Heart right ventricle (tissue), 16 donors: ENCODE results near the gene COL23A1. TPM values are rescaled to one million over a fixed set of nuclear protein-coding genes. Genes with fewer than 3 reads are reported as not detected.
A peak's percentile ranks its signal among the peaks of the same experiment; 100 is the strongest.

Source experiments
- ATAC-seq, 8 donors: fragments of 200-7000 bp; cut with Tn5 transposase; one replicate each; pipeline ENCODE4 v1.9.1; 2020; ENCODE audit warnings: mild to moderate bottlenecking in 8 of 8, moderate library complexity in 8 of 8, moderate number of reproducible peaks in 1 of 8
- DNase-seq, 2 donors: peaks; one replicate each; pipeline ENCODE4 v3.0.0-alpha.2; 2020
- H3K27ac ChIP-seq, 10 donors: fragments of 200-600 bp; sonication (generic) in 2 of 10; one replicate each; pipeline versions ENCODE4 v1.5.0 to v1.8.0; 2020 to 2022; ENCODE audit warnings: mild to moderate bottlenecking in 3 of 10
- H3K27me3 ChIP-seq, 7 donors: fragments of 200-600 bp; one replicate each; pipeline ENCODE4 v1.8.0; 2021 to 2022; ENCODE audit warnings: mild to moderate bottlenecking in 2 of 7
- H3K36me3 ChIP-seq, 9 donors: fragments of 200-600 bp; sonication (generic) in 1 of 9; one replicate each; pipeline versions ENCODE4 v1.5.0 to v1.8.0; 2020 to 2022; ENCODE audit warnings: mild to moderate bottlenecking in 2 of 9
- H3K4me1 ChIP-seq, 9 donors: fragments of 200-600 bp; sonication (generic) in 1 of 9; one replicate each; pipeline versions ENCODE4 v1.5.0 to v1.8.0; 2020 to 2022; ENCODE audit warnings: mild to moderate bottlenecking in 4 of 9
- H3K4me3 ChIP-seq, 10 donors: fragments of 200-600 bp; sonication (generic) in 2 of 10; one replicate each; pipeline versions ENCODE4 v1.5.0 to v1.8.0; 2020 to 2022; ENCODE audit warnings: mild to moderate bottlenecking in 7 of 10, moderate library complexity in 2 of 10
- H3K9me3 ChIP-seq, 11 donors: fragments of 200-600 bp in 10 of 11; sonication (generic) in 2 of 11; one replicate each; pipeline versions ENCODE4 v1.5.0 to v1.8.0; 2013 to 2022; ENCODE audit warnings: mild to moderate bottlenecking in 2 of 11, control low read depth in 1 of 11, moderate library complexity in 1 of 11
- WGBS, 2 donors: extraction: QIAGEN DNeasy Blood & Tissue Kit; methylation state at CpG; one replicate each; pipeline ENCODE4 v1.1.7; 2013; ENCODE audit warnings: inconsistent platforms in 1 of 2; 5-methylcytosine and 5-hydroxymethylcytosine counted together
- intact Hi-C, 10 donors: fragments of 100-400 bp; cut with DNase I; formaldehyde crosslinking; loops; one replicate each; pipeline versions ENCODE4 v1.11.1 to v1.14.2; 2022
- polyA plus RNA-seq, 2 donors: library from polyadenylated mRNA; stranded (reverse); fragments of 200-250 nt; gene quantifications; one replicate each; pipeline ENCODE4 v1.2.3, GENCODE V29; 2013
- total RNA-seq, 10 donors: library from RNA; stranded (reverse); fragmentation: NEBNext Ultra II Directional in 3 of 10; extraction: Animal tissue kit (Norgen Biotek cat#: 25700) in 3 of 10; gene quantifications; one replicate each; pipeline versions ENCODE4 v1.2.1 to v1.2.4, GENCODE V29; 2021 to 2023
- TF ChIP-seq, protein P1 (sequence below), 9 donors: fragments of 200-600 bp; sonication (generic) in 2 of 9; IDR thresholded peaks; one replicate each; pipeline versions ENCODE4 v1.5.0 to v1.8.0; 2021 to 2022; ENCODE audit warnings: antibody characterized with exemption in 9 of 9, mild to moderate bottlenecking in 5 of 9, moderate library complexity in 1 of 9
- donor health status: Arrhythmogenic right ventricular cardiomyopathy.
- donor health status: ischemic (EF 13 %, LVEDD 7.1; RV severe dilation, severe dysfunction).
- donor health status: healthy with polysubstance abuse.
- donor health status: DM: no; HTN: yes; CAD: no.
- donor health status: DM: no; HTN: no; CAD: no.
- donor health status: ischemic (EF 25% LVEDD 6.9; RV normal size, moderate dysfunction).
- donor health status: ischemic (EF 25% LVEDD 5.7; RV mildly dilated, moderate dysfunction).
- donor health status: healthy.
- donor health status: DM: yes; HTN: yes; CAD: no.
- donor health status: Ischemic cardiomyopathy.
- donor health status: ischemic (EF 35%, LVEDD 5.7; RV mildly dilated, moderate dysfunction).
- donor health status: nonischemic (EF 11% LVEDD 7.7; RV severe dilation, severe dysfunction).
- donor health status: DM: yes; HTN: yes; CAD: no.
- donor health status: PGD.
- donor health status: ischemic (EF 29% LVEDD 5.4; RV normal size, mild dysfunction).
- donor health status: nonischemic (EF 23%, LVEDD 6.1; RV moderate dilation, normal function).

COL23A1 gene
- total and polyA plus RNA-seq, 12 donors: 8.9 to 29.0 (median 16.2) TPM

- 55 to 57% methylated on average over 12 of the region's 12 CpGs for WGBS, 2 donors
- H3K36me3 ChIP-seq: peaks cover 0 to 60% (median 38%) of the 10 kb centered on the region in 9 donors
These were observed 383.8 kb downstream of the COL23A1 start for GRCh38 chr5:178206166-178207101.

DNA sequence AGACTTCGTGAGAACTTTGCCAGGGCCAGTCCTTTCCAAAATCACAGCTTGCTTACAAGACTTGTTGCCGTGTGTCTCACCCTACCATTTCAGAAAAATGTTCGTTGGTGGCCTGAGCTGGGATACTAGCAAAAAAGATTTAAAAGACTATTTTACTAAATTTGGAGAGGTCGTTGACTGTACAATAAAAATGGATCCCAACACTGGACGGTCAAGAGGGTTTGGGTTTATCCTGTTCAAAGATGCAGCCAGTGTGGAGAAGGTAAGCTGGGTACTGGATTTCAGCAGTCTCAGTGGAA is 384.5 kb downstream of the COL23A1 start:
- TF ChIP-seq, protein P1, sequence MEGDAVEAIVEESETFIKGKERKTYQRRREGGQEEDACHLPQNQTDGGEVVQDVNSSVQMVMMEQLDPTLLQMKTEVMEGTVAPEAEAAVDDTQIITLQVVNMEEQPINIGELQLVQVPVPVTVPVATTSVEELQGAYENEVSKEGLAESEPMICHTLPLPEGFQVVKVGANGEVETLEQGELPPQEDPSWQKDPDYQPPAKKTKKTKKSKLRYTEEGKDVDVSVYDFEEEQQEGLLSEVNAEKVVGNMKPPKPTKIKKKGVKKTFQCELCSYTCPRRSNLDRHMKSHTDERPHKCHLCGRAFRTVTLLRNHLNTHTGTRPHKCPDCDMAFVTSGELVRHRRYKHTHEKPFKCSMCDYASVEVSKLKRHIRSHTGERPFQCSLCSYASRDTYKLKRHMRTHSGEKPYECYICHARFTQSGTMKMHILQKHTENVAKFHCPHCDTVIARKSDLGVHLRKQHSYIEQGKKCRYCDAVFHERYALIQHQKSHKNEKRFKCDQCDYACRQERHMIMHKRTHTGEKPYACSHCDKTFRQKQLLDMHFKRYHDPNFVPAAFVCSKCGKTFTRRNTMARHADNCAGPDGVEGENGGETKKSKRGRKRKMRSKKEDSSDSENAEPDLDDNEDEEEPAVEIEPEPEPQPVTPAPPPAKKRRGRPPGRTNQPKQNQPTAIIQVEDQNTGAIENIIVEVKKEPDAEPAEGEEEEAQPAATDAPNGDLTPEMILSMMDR (IDR thresholded peaks at IDR 0.05): no peak
- Histone ChIP-seq H3K9me3 (no peaks in the 10 kb centered on the region), H3K27ac (peak overlapping the region in 9 of 10 donors; percentile 88 to 98 (median 95)), H3K4me1 (peaks cover 13 to 40% (median 30%) of the 10 kb centered on the region in 9 donors), H3K36me3 (peaks cover 0 to 53% (median 32%) of the 10 kb centered on the region in 9 donors), H3K4me3 (peak overlapping the region; percentile 70 to 100 (median 85)), H3K27me3 (no peaks in the 10 kb centered on the region)
- no peak for ATAC-seq
- 10 to 13% methylated on average over 5 of the region's 5 CpGs for WGBS, 2 donors
- intact Hi-C loops: loop anchor here in 2 of 10 donors (2.0 kb wide), 2 partner anchors 25 to 27 kb away; partner anchors contain the start of gene PHYKPL (in 1 of the 2)
- DNase-seq: no peak

More at GRCh38 chr5:178206166-178207101, 383.8 kb downstream of the COL23A1 start:
- Histone ChIP-seq H3K27me3 (no peaks in the 10 kb centered on the region), H3K9me3 (no peaks in the 10 kb centered on the region), H3K27ac (peak overlapping the region in 6 of 10 donors; percentile 88 to 98 (median 96)), H3K4me3 (peak overlapping the region in 8 of 10 donors; percentile 70 to 96 (median 81)), H3K4me1 (peaks cover 13 to 40% (median 30%) of the 10 kb centered on the region in 9 donors)
- ATAC-seq (no peak), DNase-seq (no peak)
- TF ChIP-seq, protein P1 (IDR thresholded peaks at IDR 0.05): no peak
- intact Hi-C loops: no loop called here

DNA sequence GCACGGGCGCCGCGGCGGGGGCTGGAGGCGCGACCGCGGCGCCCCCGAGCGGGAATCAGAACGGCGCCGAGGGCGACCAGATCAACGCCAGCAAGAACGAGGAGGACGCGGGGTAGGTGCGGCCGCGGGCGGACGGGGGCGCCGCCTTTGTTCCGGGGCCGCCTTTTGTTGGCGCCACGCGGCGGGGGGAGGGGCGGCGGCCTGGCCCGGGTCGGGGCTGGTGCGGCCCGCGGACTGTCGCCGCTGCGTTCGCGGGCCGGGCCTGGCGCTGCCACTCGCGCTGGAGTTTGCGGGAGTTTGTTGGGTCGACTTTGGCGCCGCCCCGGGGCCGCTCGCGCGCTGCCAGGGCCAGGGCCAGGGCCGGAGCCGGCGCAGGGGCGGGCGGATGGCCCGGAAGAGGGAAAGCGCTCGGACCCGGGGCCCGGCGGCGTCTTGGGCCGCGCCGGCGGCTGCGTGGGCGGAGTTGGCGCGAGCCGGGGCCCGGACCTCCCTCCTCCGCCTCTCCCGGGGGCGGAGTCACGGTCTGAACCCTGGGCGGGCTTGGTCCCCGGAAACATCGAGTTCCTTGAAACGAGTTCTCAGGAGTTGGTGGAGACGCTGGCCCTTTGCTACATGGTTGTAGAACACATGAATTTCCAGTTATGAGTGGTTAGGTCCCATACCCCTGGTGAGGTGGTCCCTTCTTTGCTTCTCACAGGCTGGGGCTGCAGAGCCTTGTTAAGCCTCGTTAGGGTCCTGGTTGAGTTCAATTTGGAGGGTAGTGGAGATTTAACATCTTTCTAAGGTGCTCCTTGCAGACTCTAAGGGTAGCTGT is 385.1 kb downstream of the COL23A1 start:
- Histone ChIP-seq H3K27ac (peak overlapping the region; percentile 88 to 98 (median 95)), H3K36me3 (peaks cover 0 to 47% (median 28%) of the 10 kb centered on the region in 9 donors), H3K4me1 (peaks cover 13 to 40% (median 30%) of the 10 kb centered on the region in 9 donors), H3K27me3 (no peaks in the 10 kb centered on the region), H3K9me3 (no peaks in the 10 kb centered on the region), H3K4me3 (peak overlapping the region; percentile 70 to 100 (median 85))
- TF ChIP-seq, protein P1 (IDR thresholded peaks at IDR 0.05): peak in 1 of 9 donors; percentile 14
- intact Hi-C loops: loop anchor here in 3 of 10 donors (1.0 to 2.0 kb wide), 3 partner anchors 26 to 28 kb away; partner anchors contain the start of gene PHYKPL (in 2 of the 3)
- DNase-seq (peak; percentile 76 to 81), ATAC-seq (peak; percentile 45 to 69 (median 54))
- 0 to 1% methylated on average over 78 to 90 of the region's 90 CpGs for WGBS, 2 donors
